ENCODE results near the gene FAM222B.
A peak's percentile ranks its signal among the peaks of the same experiment; 100 is the strongest.

Gene FAM222B

DNA sequence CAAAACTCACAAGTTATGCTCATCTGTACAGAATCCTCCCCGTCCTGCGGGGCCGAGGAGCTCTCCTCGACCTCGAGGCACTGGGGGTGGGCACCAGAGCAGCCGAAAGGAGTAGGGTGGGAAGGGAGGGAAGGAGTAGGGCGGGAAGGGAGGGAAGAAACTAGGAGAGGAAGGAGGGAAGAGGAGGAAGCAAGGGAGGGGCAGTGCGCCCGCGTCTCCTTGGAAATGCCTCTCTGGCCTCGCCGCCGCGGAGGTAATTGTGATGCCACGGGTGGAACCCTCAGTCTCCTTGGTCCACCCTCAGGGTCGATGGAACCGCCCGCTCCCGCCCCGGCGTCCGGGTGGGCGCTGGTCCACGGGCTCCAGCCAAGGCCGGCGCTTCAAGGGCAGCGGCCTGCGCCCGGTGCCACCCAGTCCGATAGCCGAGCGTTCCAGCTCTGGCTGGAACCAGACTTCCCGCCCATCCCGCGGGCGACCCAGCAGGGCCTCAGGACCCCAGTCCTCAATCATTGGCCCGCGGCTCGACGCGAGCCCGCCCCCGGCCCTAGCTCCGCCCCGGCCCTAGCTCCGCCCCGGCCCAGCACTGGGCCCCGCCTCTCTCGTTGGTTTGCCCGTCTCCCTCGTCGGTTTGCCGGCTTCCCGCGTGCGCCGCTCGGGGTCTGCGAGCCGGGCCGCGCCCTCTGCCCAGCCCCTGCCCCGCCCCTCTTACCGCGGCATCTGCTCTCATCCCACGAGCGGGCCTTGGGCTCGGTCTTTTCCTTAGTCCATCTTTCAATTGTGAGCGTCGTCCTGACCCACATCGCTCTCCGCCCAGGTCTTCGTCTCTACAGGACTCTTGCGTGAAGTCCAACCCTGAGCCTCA lies 131.5 kb downstream of the FAM222B start:
- DNase-seq = peak; percentile 91

DNA sequence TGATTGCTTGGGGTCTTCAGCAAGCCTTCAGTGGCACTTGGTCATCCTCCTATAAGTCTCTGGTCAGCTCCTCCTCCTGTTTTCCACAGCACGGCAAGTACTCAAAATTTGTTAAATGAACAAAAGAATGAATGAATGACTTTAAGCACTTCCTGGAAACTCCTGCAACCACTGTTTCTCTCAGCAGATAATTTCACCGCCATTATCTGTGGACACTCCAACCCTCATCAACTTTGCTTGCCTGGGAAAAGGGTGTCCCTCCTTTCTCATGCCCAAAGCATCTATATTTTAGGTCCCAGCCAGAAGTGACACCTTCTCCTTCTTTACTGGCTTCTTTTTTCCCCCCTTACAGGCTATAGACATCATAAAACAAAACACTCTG lies 135.3 kb downstream of the FAM222B start:
- DNase-seq = no peak

DNA sequence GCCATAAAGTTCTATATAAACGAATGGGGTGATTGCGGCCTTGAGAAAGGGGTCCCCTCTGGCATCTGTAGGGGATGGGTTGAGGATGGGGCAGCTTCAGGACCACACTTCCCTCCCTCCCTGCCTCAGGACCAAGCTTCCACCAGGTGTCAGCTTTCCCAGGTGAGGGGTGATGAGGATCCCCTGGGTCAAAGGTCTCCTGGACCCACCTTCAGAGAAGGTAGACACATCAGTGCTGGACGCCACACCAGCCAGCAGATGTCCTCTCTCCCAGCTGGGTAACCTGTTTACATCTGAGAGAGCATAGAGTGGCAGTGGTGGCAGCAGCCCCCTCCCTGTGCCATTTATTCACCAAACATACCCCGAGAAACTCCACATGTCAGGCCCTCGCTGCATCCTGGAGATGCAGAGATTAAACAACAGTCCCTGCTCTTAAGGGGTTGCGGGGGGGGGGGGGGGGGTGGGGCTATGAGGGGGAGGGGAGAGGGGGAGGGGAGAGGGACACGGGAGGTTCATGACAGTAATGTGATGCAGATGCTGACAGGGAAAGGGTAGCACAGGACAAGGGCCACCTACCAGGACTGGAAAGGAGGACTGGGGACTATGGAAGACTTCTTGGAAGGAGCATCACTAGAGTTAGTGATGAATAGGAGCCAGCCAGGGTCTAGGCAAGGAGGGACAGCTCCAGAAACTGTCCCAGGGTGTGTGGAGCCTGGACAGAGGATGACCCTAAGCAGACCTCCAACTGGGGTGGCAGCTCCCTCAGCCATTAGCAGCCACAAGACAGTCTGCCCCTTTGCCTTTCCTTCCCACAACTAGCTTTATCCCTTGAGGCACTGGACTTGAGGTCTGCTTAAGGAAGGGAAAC lies 135.9 kb downstream of the FAM222B start:
- DNase-seq = no peak
